Left forelimb (tissue), 1 donor: Measurements from ENCODE around the gene SEZ6L.
"Not testable (repeated sequence)": the region's sequence is repeated elsewhere in the genome, so short reads cannot be mapped to it uniquely, and the experiment has no call there.

Experiments
- DNase-seq: peaks from one replicate; pipeline ENCODE4 v3.0.0-alpha.2; 2018; ENCODE audit warnings: low spot score

SEZ6L gene

GRCh38 chr22:26383968-26384556 lies 214.8 kb downstream of the SEZ6L start:
- no peak for DNase-seq

- no peak for DNase-seq
These were observed 215.9 kb downstream of the SEZ6L start for GRCh38 chr22:26385164-26385563.

DNA sequence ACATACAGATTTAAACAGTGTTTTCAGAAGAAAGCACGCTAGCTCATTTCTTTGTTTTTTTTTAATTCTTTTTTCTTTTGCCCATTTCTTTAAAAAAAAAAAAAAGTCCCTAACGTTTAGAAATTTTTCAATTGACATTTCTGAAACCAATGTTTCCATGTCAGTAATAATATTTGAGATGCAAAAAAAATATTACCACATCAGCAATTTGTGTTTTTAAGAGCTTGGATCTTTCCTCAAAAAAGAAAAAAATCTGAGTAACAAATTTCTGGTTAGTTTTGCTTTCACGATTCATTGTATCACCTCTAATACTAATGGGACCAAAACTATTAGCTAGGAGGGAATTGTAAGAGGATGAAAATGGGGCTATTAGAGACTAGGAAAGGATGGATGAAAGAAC lies 219.9 kb downstream of the SEZ6L start:
- DNase-seq = no peak

GRCh38 chr22:26391091-26391490 lies 221.8 kb downstream of the SEZ6L start:
- no peak for DNase-seq

GRCh38 chr22:26391623-26392022 lies 222.4 kb downstream of the SEZ6L start:
- DNase-seq = no peak

- DNase-seq = no peak
These were observed 224.7 kb downstream of the SEZ6L start for GRCh38 chr22:26393929-26394328.

DNA sequence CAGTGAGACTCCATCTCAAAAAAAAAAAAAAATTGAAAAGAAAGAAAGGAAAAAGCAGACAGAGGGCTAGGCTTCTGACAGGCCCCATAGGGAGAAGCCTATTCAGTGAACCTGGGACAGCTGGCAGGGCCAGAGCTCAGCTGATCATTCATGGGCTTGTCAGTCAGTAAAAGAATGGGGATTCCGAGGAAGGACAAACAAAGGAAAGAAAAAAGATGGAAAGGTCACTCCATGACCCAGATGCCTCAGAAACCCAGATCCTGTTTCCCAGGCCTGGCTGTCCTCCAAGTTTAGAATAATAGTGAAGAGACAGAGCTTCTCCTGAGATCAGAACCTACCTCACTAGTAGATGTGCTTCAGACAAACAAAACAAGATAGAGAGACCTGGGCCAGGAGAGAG lies 225.5 kb downstream of the SEZ6L start:
- DNase-seq = no peak

DNA sequence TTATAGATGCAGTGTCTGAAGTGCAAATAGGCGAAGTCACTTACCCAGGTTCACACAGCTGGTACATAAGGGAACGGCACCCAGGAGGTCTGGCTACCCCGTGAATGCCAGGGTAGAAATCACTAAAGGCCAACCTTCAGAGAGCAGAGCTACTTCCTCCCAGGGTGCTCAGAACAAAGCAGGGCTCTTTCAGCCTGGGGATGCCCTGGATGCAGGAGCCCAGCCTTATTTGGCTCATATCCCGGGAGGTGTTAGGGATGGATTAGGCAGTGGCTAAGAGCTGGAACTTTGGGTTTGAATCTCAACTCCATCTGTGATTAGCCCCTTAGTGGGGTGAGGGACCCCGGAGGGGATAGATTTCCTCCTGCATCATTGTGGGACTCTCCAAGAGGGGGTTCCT lies 226.7 kb downstream of the SEZ6L start:
- no peak for DNase-seq

DNA sequence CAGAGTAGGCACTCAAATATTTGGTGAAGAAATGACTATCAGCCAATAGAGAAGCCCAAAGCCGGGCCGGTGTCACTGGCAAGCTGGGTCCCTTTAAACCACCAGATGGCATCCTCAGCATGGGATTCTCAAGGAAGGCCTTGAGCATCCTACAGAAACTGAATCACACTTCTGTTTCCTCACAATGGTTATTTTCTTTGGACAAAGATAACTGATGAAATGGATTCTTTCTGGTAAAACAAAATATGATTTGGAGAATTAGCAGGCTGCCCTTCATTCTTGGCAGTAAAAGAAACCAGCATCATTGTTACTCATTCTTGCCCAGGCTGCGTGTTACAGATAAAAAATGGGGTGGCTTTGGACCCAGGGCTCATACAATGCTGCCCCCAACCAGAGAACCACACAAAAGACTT lies 229.5 kb downstream of the SEZ6L start:
- DNase-seq = no peak

- no peak for DNase-seq
These were observed 230.0 kb downstream of the SEZ6L start for GRCh38 chr22:26399289-26399688.

DNA sequence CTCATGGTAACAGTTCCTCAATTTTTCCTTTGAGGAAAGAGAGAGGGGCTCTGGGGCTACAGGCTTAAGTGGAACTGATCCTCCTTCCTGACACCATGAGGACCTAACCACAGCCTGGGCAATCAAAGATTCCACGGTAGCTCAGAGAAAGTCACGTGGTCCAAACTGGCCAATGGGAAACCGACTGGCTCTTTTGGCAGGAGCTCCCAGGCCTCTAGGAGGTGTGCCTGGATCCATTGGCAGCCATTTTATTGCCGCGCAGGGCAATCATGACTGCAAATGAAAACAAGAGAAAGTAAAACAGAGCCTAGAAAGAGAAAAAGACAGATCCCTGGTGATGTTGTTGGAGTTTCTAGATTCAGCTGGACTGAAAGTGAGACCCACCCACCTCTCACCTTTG lies 232.5 kb downstream of the SEZ6L start:
- no peak for DNase-seq

GRCh38 chr22:26404851-26405421 lies 235.7 kb downstream of the SEZ6L start:
- DNase-seq = no peak

DNA sequence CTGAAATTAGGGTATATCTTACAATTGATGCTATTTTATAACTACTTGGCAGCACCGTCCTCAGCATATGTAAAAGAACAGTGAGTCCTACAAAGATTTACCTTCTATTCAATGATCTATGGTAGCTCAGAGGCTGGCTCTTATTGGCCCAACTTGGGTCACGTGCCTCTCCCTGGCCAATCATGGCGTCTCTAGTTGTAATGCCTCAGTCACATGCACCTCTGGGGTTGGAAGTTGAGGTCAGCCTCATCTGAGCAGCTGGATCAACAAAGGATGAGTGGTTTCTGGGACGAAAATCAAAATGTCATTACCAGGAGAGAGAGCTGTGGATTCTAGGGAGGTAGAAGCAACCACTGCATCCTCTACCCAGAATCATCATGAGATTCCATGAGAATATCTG lies 236.9 kb downstream of the SEZ6L start:
- no peak for DNase-seq

DNA sequence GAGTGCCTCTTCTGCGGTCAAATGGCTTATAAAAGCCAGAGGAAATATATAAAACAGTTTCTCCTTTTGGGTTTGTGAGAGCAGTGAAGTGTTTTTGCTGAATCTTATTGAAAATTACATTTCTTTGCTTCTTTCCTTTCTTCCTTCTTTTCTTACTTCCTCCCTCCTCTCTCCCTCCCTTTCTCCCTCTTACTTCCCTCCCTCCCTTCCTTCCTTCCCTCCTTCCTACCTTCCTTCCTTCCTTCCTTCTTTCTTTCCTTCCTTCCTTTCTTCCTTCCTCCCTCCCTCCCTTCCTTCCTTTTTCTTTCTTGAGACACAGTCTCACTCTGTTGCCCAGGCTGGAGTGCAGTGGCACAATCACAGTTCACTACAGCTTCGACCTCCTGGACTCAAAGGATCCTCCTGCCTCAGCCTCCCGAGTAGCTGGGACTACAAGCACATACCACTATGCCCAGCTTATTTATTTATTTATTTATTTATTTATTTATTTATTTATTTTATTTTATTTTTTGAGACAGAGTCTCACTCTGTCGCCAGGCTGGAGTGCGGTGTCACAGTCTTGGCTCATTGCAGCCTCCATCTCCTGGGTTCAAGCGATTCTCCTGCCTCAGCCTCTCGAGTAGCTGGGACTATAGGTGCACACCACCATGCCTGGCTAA lies 239.4 kb downstream of the SEZ6L start:
- DNase-seq = not testable (repeated sequence)

- no peak for DNase-seq
These were observed 240.6 kb downstream of the SEZ6L start for GRCh38 chr22:26409719-26410335.

- no peak for DNase-seq
These were observed 241.1 kb downstream of the SEZ6L start for GRCh38 chr22:26410386-26410785.

DNA sequence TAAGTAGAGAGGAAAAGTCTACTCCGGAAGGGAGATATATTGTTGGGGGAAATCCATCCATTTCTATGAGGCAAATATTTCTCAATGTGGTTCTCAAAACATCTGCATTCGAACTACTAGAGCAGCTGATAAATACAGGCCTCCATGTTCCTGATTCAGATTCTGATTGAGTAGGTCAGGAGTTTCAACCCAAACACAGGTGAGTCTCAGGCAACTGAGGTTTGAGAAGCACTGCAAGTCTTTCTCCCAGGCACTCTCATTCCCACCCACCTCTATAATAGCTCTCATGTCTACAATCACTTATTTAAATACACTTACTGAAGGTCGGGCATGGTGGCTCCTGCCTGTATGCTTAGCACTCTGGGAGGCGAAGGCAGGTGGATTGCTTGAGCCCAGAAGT lies 245.1 kb downstream of the SEZ6L start:
- DNase-seq = no peak

DNA sequence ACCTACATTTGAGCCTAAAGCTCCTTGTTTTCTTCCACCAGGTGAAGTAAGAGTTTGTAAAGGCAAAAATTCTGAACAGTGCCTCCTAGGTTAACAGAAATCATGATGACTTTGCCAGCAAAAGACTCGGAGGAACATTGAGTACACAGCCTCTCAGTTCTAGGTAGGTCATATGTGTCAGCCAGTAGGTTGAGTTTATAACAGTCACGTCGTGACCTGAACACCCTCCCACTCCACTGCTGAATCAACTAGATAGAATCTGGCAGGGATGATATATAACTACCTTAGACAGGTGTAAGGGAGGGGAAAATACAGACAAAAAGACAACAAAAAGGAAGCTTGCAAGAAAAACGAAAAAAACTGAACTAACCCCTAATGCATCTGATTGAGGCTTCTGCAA lies 247.0 kb downstream of the SEZ6L start:
- no peak for DNase-seq

DNA sequence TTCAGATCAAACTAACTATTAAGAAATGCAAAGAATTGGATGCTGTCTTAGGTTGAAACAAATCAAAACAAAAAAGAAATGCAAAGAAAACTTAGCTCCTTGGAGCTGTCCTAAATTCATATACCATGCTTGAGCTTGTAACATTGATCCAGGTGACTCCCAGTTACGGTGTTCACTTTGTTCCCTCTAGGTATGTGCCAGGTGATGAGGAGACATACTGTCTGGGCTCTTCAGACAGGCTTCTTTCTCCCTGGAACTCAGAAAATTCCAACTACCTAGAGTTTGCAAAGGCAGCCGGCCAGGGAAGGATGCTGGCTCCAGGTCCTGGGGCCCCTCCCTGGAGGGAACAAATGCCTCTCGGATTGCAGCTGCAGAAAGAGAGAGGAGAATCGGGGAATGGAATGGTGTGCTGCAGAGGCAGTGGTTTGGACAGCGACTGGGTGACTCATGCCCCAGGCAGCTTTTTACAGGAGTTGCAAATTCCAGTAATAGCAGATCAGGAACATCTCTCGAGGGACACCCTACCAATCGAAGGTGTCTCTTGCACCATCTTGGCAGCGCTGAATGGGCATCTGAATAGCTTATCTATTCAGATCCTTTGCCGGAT lies 247.5 kb downstream of the SEZ6L start:
- DNase-seq = peak; percentile 79

DNA sequence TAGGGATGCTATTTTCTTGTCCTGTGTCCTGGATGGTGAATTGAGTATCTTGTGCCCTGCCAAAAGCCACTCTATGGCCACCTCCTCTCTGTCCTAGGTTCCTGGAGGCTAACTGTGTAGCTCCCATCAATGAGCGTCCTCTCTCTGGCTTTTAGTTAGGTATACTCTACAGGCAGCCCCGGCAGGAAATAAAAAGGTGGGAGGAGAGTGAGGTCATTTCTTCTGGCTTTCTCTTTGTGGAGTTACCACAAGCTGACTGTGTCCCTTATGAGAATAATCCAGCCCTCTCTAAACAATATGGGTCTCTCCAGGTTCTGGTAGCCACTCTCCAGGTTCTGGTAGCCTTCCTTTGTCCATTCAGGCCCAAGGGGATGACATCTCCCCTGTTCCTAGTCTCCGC lies 248.1 kb downstream of the SEZ6L start:
- no peak for DNase-seq

DNA sequence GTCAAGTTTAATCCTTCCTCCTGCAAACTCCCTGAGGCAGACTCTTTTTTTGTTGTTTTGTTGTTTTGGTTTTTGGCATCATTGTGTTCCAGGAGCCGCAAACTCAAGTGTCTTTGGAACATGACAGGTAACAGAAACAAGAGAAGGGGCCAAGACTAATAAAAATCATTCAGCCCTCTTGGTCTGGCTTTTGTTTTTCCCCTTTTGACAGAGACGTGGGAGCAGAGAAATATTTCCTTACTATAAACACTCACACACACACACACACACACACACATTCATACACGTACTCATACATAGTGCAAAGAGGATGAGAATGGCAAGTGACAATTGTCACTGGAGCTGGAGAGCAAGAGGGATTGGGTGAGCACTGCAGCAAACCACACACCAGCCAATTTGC lies 249.4 kb downstream of the SEZ6L start:
- no peak for DNase-seq

DNA sequence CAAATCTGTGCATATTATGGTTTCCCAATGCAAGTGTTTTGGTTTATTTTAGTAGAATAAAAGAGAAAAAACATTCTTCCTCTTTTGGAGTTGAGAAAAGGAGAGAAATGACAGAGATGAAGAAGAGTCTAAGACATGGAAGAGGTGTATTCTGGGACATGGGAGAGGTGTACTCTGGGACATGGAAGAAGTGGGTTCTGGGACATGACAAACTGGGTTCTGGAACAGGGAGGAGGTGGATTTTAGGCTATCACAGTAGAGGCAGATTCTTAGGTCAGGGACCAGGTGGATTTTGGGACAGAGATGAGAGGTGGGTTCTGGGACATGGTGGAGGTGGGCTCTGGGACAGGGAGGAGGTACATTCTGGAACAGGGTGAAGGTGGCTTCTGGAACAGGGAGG lies 257.7 kb downstream of the SEZ6L start:
- no peak for DNase-seq
